SK-N-MC (cell line): ENCODE results near the gene CEP131.

Experiments used
- EZH2 ChIP-seq: fragments of 200-600 bp; sonication (generic); IDR thresholded peaks from one replicate; pipeline ENCODE4 v1.6.1; 2017; ENCODE audit warnings: antibody characterized with exemption
- POLR2AphosphoS5 ChIP-seq: IDR thresholded peaks from 2 replicates; pipeline ENCODE4 v1.6.1; 2012; ENCODE audit warnings: mild to moderate bottlenecking, low read depth, low read length, borderline replicate concordance

DNA sequence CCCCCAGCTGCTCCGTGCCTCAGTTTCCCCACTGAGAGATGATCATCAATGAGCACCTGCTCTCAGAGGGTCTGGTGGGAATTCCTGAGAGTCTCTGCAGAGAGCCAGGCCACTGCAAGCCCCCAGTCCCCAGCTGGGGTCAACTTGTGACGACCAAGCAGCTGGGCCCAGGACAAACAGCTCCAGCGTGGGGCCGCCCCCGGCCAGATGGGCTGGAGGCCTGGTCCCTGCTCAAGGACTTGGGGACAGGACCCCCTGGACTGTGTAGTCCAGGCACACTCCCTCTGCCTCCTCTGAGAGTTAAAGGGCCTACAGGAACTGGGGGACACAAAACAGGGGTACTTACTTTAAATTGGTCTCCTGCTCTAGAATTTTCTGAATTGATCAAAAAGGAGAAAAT is 40.2 kb downstream of the CEP131 start:
- no peak for TF ChIP-seq EZH2
- TF ChIP-seq POLR2AphosphoS5, result no peak
